GM19351 (cell line): ENCODE measurements around the gene TNPO3.
"Not testable (repeated sequence)": the region's sequence is repeated elsewhere in the genome, so short reads cannot be mapped to it uniquely, and the experiment has no call there.

Experiments used
- ATAC-seq: cut with Tn5 transposase; IDR thresholded peaks from one replicate; pipeline ENCODE4 v1.9.1; 2021; ENCODE audit warnings: mild to moderate bottlenecking, moderate library complexity; ENCODE audit not compliant: unreplicated experiment

The TNPO3 gene

GRCh38 chr7:128924707-128925588 lies 130.0 kb downstream of the TNPO3 start:
- no peak for ATAC-seq

GRCh38 chr7:128923411-128923800 lies 131.5 kb downstream of the TNPO3 start:
- no peak for ATAC-seq

- no peak for ATAC-seq
These were observed 132.2 kb downstream of the TNPO3 start for GRCh38 chr7:128922496-128923410.

- no peak for ATAC-seq
These were observed 133.0 kb downstream of the TNPO3 start for GRCh38 chr7:128921866-128922440.

DNA sequence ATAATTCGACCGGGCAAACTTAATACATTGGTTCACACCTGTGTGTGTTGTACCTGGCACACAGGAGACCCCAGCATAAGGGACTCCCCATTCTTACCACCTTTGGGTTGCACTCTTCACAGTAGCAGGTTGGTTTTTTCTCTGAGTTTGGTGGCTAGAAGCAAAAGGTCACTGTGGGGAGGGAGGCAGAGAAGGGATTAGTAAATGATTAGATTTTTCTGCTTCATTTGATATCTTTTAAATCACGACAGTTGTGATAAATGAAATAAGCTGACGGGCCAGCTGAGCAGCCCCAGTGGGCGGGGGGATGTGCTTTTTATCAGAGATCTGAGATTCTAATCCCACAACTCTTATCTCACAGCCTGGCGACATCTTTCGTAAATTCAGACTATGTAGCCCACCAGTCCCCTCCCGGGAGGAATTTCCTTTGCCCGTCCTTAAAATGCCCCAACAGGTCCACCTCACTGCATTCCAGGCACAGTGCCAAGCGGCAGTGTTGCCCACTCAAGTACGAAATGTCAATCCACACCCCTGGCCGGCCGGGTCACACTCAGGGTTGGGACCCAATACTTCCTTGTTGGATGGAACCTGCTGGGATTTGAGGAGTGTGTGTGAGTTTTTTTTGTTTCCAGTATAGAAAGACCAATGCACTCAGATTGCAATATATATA lies 133.9 kb downstream of the TNPO3 start:
- ATAC-seq = no peak

DNA sequence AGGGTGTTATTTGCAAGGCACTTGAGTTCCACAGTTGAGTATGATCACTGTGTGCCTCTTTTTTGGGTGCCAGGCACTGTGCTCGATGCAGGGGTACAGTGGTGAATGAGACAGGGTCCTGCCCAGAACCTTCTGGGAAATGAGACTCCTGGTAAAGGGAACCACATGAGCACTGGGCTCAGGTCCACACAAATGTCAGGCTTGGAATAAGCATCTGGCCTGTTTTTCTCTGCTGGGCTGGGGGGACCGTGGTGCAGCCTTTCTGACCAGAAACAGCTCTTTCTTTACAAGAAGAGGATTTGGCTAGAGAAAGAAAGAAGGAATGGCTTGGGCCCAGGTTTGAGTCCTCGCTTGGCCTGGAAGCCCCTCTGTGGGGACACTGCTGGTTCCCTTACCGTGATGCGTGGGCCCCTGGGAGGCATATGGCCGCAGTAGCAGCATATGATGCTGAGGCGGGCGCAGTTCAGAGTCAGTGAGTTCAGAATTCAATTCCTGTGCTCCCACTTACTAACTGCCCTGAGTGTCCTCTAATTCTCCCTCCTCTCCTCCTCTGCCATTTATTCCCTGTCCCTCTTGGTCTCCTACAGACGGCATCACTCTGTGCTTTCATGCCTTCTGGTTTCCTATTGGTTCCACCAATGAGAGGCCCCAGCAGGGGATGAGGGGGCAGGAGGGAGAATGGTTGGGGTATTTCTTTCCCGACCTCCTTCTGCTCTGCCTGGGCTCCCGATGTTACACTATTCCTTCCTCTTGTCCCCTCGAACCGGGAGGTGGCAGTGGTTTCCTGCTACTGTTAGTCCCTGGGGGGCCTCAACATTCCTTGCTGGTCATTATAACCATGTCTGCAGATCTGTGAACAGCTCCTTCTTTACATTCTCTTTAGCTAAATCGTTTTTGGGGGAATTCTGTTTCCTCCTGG lies 134.8 kb downstream of the TNPO3 start:
- ATAC-seq = no peak

GRCh38 chr7:128919241-128919640 lies 135.7 kb downstream of the TNPO3 start:
- no peak for ATAC-seq

- no peak for ATAC-seq
These were observed 136.8 kb downstream of the TNPO3 start for GRCh38 chr7:128918016-128918665.

GRCh38 chr7:128917122-128917521 lies 137.8 kb downstream of the TNPO3 start:
- no peak for ATAC-seq

DNA sequence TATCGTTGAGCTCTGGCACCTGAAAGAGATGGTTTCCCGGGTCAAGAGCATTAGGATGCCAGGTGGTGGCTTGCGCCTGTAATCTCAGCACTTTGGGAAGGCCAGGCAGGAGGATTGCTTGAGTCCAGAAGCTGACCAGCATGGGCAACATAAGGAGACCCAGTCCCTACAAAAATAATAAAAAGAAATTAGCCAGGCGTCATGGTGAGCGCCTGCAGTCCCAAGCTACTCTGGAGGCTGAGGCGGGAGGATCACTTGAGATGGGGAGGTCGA lies 138.3 kb downstream of the TNPO3 start:
- ATAC-seq = no peak

DNA sequence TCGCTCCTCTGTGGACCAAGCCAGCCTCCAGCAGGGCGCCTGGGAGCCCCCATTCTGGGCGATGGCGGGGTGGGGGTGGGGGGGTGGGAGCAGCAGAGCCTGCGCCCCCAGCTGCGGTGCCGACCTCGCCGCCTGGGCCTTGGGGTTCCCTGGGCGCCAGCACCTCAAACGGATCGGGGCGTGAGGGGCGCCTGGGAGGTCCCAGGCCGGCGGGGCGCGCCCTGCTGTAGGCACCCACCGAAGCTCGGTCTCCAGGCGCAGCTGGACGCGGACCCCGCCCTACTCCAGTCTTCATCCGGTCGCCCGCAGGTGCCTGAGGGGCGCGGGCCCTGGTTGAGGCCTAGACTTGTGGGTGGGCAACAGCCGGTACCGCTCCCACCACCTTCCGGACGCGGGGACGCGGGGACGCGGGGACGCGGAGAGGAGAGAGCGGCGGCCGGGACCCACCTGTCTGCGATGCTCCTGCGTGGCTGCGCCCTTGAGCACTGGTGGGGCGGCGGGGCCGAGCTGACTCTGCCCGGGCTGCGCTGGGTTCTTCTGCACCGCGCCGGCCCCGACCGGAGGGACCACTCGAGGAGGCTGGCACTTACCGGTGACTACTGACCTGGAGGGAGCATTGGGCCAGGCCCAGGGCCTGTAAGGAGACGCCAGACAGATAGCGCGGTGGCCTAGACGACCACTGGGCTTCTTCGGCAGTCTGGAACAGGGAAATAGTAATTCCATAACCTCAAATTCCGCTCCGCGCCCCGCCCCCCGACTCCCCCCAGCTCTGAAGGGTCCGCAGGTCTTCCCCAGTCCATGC lies 138.9 kb downstream of the TNPO3 start:
- no peak for ATAC-seq

DNA sequence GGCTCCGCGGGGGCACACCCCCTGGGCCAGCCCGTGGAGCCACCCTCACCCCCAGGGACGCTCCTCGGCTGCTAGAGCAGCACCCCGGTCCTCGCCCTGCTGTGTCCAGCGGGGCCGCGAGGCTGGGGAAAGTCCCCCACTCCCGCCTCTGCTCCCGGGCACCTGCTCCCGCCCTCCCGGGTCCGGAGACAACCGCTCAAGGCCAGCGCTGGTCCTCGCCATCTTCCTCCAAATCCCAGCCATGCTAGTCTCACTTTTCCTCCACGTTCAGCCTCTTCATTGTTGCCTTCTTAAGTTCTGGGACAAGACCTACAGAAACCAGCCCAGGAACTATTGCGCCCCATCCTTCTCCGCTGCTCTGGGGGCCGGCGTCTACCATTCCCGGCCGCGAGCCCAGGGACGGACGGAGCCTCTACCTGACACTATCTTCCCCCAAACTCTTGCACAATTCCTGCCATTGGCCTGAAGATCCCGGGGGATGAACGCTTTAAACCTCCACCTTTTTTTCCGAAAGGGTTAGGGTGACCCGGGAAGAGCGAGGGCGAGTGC lies 139.6 kb downstream of the TNPO3 start:
- ATAC-seq = no peak

GRCh38 chr7:128914566-128915151 lies 140.3 kb downstream of the TNPO3 start:
- ATAC-seq = no peak

DNA sequence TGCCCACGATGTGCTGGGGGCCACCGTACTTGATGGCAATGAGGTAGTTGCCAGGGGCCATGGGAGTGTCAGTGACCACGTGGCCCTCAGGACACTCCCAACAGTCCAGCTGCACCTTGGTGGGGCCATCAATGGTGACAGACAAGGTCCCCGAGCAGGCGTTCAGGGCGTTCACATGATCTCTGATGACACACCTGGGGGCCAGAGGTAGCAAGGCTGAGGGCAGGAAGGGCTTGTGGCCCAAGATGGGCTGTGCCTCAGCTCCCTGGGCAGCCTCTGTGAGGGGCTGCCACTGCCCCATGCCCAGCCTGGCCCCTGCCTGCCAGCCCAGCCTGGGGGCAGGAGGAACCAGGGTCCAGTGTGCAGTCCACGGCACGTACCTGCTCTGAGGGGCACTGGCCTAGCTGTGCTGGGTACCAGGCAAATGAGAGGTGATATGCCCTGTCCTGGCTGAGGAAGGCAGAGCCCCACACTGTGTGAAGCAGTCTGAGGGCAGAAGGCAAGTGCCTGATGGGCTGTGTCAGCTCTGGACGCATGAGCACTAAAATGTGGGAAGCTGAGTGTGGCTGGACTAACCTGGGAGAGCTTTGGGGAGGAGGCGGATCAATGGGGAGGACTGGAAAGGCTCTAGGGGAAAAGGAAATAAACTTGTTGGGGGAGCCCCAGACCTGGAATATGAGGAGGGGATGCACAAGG lies 140.9 kb downstream of the TNPO3 start:
- ATAC-seq = no peak

- ATAC-seq = not testable (repeated sequence)
These were observed 142.0 kb downstream of the TNPO3 start for GRCh38 chr7:128912709-128913495.

DNA sequence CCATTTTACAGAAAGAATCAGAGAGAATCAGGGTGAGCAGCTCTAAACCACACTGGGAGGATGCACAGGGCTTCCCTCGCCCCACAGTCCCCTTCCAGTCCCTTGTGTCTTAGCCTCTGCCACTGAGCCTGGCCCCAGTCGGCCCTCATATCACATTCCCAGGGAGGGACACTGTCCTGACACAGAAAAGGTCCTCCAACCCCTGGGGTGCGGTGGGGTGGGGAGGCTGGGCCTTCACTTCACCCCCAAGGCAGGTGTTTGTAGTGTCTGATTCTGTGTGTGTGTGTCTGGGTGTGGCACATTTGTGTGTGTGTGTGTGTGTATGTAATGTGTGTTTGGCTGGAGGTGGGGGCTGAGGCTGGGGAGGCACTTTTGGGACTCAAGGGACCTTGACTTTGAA lies 142.6 kb downstream of the TNPO3 start:
- ATAC-seq = no peak
